Naive B cell (primary cell): Measurements from ENCODE around the gene NRL. TPM values are rescaled to one million over a fixed set of nuclear protein-coding genes. Genes with fewer than 3 reads are reported as not detected.

Experiments
- ATAC-seq, 2 donors: fragments of 150-1000 bp; cut with Tn5 transposase; 2 replicates each; pipeline ENCODE4 v1.10.0; 2021; ENCODE audit warnings: low read depth in 2 of 2, mild to moderate bottlenecking in 2 of 2, moderate library complexity in 2 of 2
- DNase-seq: peaks from one replicate; pipeline ENCODE4 v3.0.0; 2022
- H3K27ac Mint-ChIP-seq, 6 donors: one replicate each; pipeline ENCODE4 v1.8.0; 2020 to 2022; ENCODE audit warnings: mild to moderate bottlenecking in 6 of 6, mixed read lengths in 6 of 6, moderate library complexity in 5 of 6, inconsistent platforms in 2 of 6
- H3K27me3 Mint-ChIP-seq, 3 donors: one replicate each; pipeline ENCODE4 v1.8.0; 2021 to 2022; ENCODE audit warnings: mixed read lengths in 3 of 3, mild to moderate bottlenecking in 1 of 3
- H3K36me3 Mint-ChIP-seq, 2 donors: one replicate each; pipeline ENCODE4 v1.8.0; 2020 to 2022; ENCODE audit warnings: mixed read lengths in 2 of 2, inconsistent platforms in 1 of 2, mild to moderate bottlenecking in 1 of 2
- H3K4me1 Mint-ChIP-seq, 3 donors: one replicate each; pipeline ENCODE4 v1.8.0; 2020 to 2022; ENCODE audit warnings: mixed read lengths in 3 of 3, inconsistent platforms in 1 of 3, mild to moderate bottlenecking in 1 of 3, moderate library complexity in 1 of 3
- H3K4me3 Mint-ChIP-seq, 8 donors: one replicate each; pipeline ENCODE4 v1.8.0; 2020 to 2022; ENCODE audit warnings: mild to moderate bottlenecking in 8 of 8, mixed read lengths in 8 of 8, moderate library complexity in 8 of 8, inconsistent platforms in 2 of 8
- H3K9me3 Mint-ChIP-seq, 7 donors: one replicate each; pipeline ENCODE4 v1.8.0; 2020 to 2022; ENCODE audit warnings: mixed read lengths in 7 of 7, mild to moderate bottlenecking in 5 of 7, inconsistent platforms in 2 of 7, moderate library complexity in 1 of 7
- polyA plus RNA-seq, 6 donors: library from polyadenylated mRNA; unstranded; fragments of 300-500 nt; fragmentation: Illumina TruSeq; gene quantifications; one replicate each; pipeline ENCODE4 v1.2.3, GENCODE V29; 2021; ENCODE audit warnings: low read depth in 6 of 6

Gene NRL
- polyA plus RNA-seq, 6 donors from 2014 or later: 2.3 to 8.9 (median 6.4) TPM

DNA sequence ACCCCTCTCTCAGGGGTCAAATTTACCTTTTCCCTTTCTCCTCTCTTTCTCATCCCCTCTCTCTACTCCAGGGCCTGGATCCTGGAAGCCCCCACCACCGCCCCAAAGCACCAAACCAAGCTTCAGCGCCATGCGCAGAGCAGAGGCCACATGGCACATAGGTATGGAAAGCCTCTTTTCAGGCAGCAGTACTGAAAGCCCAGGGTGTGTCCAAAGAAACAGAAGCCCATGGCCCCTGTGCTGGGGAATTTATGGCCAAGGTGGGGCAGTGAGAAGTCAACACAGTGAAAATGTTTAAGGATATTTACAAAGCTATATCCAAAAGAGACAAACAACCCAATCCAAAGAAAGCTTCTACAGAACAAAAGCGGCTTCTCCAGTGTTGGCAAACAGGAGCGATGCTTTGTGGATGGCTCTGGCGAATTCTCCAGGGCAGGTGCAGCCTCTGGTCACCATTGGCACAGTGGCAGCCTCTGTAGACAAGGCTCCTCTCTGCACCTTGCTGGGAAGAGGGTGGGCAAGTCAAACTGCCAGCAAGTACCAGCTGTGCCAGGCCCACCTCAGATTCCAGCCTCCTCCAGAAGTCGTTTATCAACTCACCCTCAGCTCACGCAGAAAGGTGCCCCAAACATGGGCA is 48.1 kb downstream of the NRL start:
- H3K4me1 Mint-ChIP-seq: no peaks in the 10 kb centered on the region
- no peak overlapping the region for H3K4me3 Mint-ChIP-seq
- peaks cover 0 to 1% (median 0%) of the 10 kb centered on the region in 7 donors for H3K9me3 Mint-ChIP-seq
- ATAC-seq: no peak
- no peaks in the 10 kb centered on the region for H3K36me3 Mint-ChIP-seq
- H3K27ac Mint-ChIP-seq: no peak overlapping the region
- no peak for DNase-seq
- peaks cover 0 to 11% (median 0%) of the 10 kb centered on the region in 3 donors for H3K27me3 Mint-ChIP-seq

- peaks cover 0 to 3% (median 0%) of the 10 kb centered on the region in 3 donors for H3K27me3 Mint-ChIP-seq
- no peak overlapping the region for H3K4me3 Mint-ChIP-seq
- H3K4me1 Mint-ChIP-seq: no peaks in the 10 kb centered on the region
- no peaks in the 10 kb centered on the region for H3K36me3 Mint-ChIP-seq
- no peak overlapping the region for H3K27ac Mint-ChIP-seq
- ATAC-seq: no peak
- DNase-seq: no peak
- peaks cover 0 to 1% (median 0%) of the 10 kb centered on the region in 7 donors for H3K9me3 Mint-ChIP-seq
These were observed 49.3 kb downstream of the NRL start for GRCh38 chr14:24065408-24065807.

DNA sequence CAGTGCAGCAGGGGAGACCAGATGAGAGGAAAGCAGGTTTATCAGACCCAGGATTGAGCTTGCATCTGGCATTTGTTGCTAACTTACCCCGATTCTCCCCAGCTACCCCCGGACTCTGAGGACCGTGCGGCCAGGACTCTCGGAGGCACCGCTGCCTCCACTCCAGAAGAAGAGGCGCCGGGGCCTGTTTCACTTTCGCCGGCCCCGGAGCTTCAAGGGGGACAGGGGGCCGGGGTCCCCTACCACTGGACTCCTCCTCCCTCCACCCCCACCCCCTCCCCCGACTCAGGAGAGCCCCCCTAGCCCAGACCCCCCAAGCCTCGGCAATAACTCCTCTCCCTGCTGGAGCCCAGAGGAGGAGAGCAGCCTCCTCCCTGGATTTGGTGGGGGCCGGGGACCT is 49.9 kb downstream of the NRL start:
- DNase-seq (no peak), ATAC-seq (no peak)
- Mint-ChIP-seq H3K4me1 (no peaks in the 10 kb centered on the region), H3K4me3 (no peak overlapping the region), H3K36me3 (no peaks in the 10 kb centered on the region), H3K9me3 (peaks cover 0 to 1% (median 0%) of the 10 kb centered on the region in 7 donors), H3K27ac (no peak overlapping the region), H3K27me3 (no peaks in the 10 kb centered on the region)

GRCh38 chr14:24064091-24064795 is 50.5 kb downstream of the NRL start:
- no peaks in the 10 kb centered on the region for H3K27me3 Mint-ChIP-seq
- H3K27ac Mint-ChIP-seq: no peak overlapping the region
- DNase-seq (no peak), ATAC-seq (no peak)
- H3K4me1 Mint-ChIP-seq: no peaks in the 10 kb centered on the region
- H3K9me3 Mint-ChIP-seq: peaks cover 0 to 1% (median 0%) of the 10 kb centered on the region in 7 donors
- no peak overlapping the region for H3K4me3 Mint-ChIP-seq
- no peaks in the 10 kb centered on the region for H3K36me3 Mint-ChIP-seq

DNA sequence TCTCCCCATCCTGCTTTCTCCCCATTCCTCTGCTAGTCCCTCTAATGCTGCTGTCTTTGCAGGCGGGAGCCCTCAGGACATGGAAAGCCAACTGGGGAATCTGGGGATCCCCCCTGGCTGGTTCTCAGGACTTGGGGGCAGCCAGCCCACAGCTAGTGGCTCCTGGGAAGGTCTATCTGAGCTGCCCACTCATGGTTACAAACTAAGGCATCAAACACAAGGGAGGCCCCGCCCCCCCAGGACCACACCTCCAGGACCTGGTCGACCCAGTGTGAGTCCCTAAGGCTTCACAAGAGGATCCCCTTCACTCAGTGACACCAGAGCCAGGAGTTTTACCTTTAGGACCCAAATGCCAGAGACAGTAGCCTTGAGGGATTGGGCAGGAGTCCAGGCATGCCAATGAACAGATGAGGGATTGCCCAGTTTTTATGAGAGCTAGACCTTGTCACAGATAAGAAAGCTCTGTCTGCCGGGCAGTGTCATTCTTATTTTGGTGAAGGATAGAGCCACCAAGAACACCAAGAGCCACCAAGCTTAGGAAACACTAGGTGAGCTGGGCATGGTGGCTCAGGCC is 51.4 kb downstream of the NRL start:
- Mint-ChIP-seq H3K36me3 (no peaks in the 10 kb centered on the region), H3K27me3 (peaks cover 0 to under 1% (median 0%) of the 10 kb centered on the region in 3 donors), H3K4me1 (peaks cover under 1 to 1% (median 1%) of the 10 kb centered on the region in 3 donors), H3K9me3 (peaks cover 0 to 1% (median 0%) of the 10 kb centered on the region in 7 donors), H3K27ac (peak overlapping the region in 2 of 6 donors; percentile 2 to 57), H3K4me3 (no peak overlapping the region)
- no peak for ATAC-seq
- no peak for DNase-seq

GRCh38 chr14:24062216-24062980 is 52.4 kb downstream of the NRL start:
- H3K9me3 Mint-ChIP-seq: no peaks in the 10 kb centered on the region
- H3K27ac Mint-ChIP-seq: peak overlapping the region in 2 of 6 donors; percentile 69 to 73
- peaks cover 0 to 5% (median 0%) of the 10 kb centered on the region in 3 donors for H3K27me3 Mint-ChIP-seq
- ATAC-seq (no peak), DNase-seq (no peak)
- peaks cover 4 to 6% (median 5%) of the 10 kb centered on the region in 3 donors for H3K4me1 Mint-ChIP-seq
- no peaks in the 10 kb centered on the region for H3K36me3 Mint-ChIP-seq
- H3K4me3 Mint-ChIP-seq: peak overlapping the region in 1 of 8 donors; percentile 9

DNA sequence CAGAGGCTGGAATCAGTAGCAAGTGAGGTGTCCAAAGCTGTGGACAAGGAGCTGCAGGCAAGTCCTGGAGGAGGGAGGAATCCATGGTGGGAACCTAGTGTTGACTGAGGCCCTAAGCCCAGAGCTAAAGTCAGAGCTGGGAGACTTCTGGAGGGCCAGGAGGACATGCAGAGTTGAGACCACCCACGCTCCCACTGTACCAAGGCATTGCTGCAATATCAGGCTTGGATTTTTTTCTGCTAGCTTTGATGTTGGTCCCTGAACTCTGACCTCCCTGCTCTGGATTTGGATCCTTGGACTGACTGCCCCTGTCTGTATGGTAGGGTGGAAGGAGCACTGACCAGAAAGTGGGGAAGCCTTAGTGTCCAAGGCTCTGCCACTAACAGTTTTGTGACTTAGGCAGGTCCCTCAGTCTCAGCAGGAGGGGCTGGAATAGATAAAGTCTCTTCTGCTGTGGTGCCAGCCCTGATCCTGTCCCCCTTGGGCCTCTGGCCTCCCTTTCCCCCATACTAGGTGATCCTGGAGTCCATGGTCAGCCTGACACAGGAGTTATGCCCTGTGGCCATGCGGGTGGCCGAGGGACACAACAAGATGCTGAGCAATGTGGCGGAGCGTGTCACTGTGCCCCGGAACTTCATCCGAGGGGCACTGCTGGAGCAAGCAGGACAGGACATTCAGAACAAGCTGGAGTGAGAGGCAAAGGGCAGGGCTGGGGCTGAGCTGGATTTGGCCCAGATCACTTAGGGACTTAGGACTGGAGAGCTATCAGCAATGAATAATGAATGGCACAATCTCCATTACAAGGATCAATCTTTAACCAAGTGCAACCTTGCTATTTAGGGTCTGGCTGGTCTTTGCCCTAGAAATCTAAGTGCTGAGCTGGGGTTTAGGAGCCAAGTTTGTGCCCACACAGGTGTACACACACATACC is 53.5 kb downstream of the NRL start:
- Mint-ChIP-seq H3K4me3 (no peak overlapping the region), H3K9me3 (no peaks in the 10 kb centered on the region), H3K36me3 (no peaks in the 10 kb centered on the region), H3K27ac (peak overlapping the region in 1 of 6 donors; percentile 12), H3K4me1 (peaks cover 4 to 6% (median 5%) of the 10 kb centered on the region in 3 donors), H3K27me3 (peaks cover 5 to 7% (median 6%) of the 10 kb centered on the region in 3 donors)
- ATAC-seq: no peak
- DNase-seq: no peak

GRCh38 chr14:24060443-24060842 is 54.3 kb downstream of the NRL start:
- ATAC-seq: no peak
- no peaks in the 10 kb centered on the region for H3K9me3 Mint-ChIP-seq
- H3K27ac Mint-ChIP-seq: no peak overlapping the region
- H3K36me3 Mint-ChIP-seq: no peaks in the 10 kb centered on the region
- H3K4me3 Mint-ChIP-seq: no peak overlapping the region
- peaks cover 4 to 6% (median 5%) of the 10 kb centered on the region in 3 donors for H3K4me1 Mint-ChIP-seq
- peaks cover 5 to 12% (median 10%) of the 10 kb centered on the region in 3 donors for H3K27me3 Mint-ChIP-seq
- no peak for DNase-seq

DNA sequence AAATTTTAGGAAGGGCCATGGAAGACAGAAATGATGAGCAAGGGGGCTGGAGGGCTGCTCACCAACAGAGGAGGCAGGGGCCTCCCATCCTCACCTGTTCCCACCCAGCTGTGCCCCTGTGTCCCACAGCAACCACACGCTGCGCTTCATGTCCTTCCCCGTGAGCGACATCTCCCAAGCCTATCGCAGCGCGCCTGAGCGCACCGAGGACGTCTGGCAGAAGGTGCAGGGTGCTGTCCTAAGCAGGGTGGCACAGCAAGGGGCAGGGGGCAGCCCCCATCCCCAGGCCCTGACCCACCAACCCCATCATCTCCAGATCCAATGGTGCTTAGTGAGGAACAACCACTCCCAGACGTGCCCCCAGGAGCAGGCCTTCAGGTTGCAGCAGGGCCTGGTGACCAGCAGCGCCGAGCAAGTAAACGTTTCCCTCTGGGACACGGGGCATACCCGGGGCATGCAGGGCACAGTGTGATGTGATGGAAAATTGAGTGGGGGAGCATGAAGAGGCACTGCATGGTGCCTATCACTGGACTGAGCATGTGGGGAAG is 54.8 kb downstream of the NRL start:
- no peak overlapping the region for H3K27ac Mint-ChIP-seq
- no peaks in the 10 kb centered on the region for H3K9me3 Mint-ChIP-seq
- peaks cover 6 to 17% (median 16%) of the 10 kb centered on the region in 3 donors for H3K27me3 Mint-ChIP-seq
- H3K36me3 Mint-ChIP-seq: no peaks in the 10 kb centered on the region
- DNase-seq (no peak), ATAC-seq (no peak)
- peaks cover 4 to 6% (median 5%) of the 10 kb centered on the region in 3 donors for H3K4me1 Mint-ChIP-seq
- H3K4me3 Mint-ChIP-seq: no peak overlapping the region

- H3K4me3 Mint-ChIP-seq: no peak overlapping the region
- peak overlapping the region in 1 of 6 donors; percentile 89 for H3K27ac Mint-ChIP-seq
- no peak for ATAC-seq
These were observed 55.7 kb downstream of the NRL start for GRCh38 chr14:24058951-24059475.

GRCh38 chr14:24058260-24058950 is 56.3 kb downstream of the NRL start:
- H3K4me3 Mint-ChIP-seq: no peak overlapping the region
- H3K4me1 Mint-ChIP-seq: peaks cover 6 to 9% (median 7%) of the 10 kb centered on the region in 3 donors
- peak; percentile 58 to 61 for ATAC-seq
- peaks cover 11 to 30% (median 22%) of the 10 kb centered on the region in 3 donors for H3K27me3 Mint-ChIP-seq
- H3K27ac Mint-ChIP-seq: peak overlapping the region in 1 of 6 donors; percentile 89
- no peaks in the 10 kb centered on the region for H3K36me3 Mint-ChIP-seq
- peak; percentile 47 for DNase-seq
- H3K9me3 Mint-ChIP-seq: no peaks in the 10 kb centered on the region

More at GRCh38 chr14:24058951-24059475, 55.7 kb downstream of the NRL start:
- Mint-ChIP-seq H3K4me1 (peaks cover 4 to 6% (median 5%) of the 10 kb centered on the region in 3 donors), H3K27me3 (peaks cover 9 to 25% (median 18%) of the 10 kb centered on the region in 3 donors), H3K9me3 (no peaks in the 10 kb centered on the region), H3K36me3 (no peaks in the 10 kb centered on the region)
- no peak for DNase-seq
